Testis (tissue), 3 donors: Measurements from ENCODE around the gene SYT13. TPM values are rescaled to one million over a fixed set of nuclear protein-coding genes. Genes with fewer than 3 reads are reported as not detected.

ENCODE experiments used
- DNase-seq: peaks from one replicate; pipeline ENCODE4 v3.0.0-alpha.2; 2019
- H3K27ac ChIP-seq, 2 donors: fragments of 200-600 bp; sonication (generic); one replicate each; pipeline ENCODE4 v1.5.1; 2019
- H3K27me3 ChIP-seq: fragments of 200-600 bp; sonication (generic); one replicate; pipeline ENCODE4 v1.5.1; 2019
- H3K36me3 ChIP-seq: fragments of 200-600 bp; sonication (generic); one replicate; pipeline ENCODE4 v1.5.1; 2017; ENCODE audit warnings: low read depth; ENCODE audit errors: missing control alignments
- H3K4me1 ChIP-seq: fragments of 200-600 bp; sonication (generic); one replicate; pipeline ENCODE4 v1.5.1; 2019
- H3K4me3 ChIP-seq, 2 donors: fragments of 200-600 bp; sonication (generic); one replicate each; pipeline ENCODE4 v1.5.1; 2017 to 2019
- H3K9me3 ChIP-seq: fragments of 200-600 bp; sonication (generic); one replicate; pipeline ENCODE4 v1.5.1; 2017
- CTCF ChIP-seq, 3 experiments: fragments of 450-650 bp in 2 of 3; fragments of 200-600 bp in 1 of 3; sonication (generic) in 1 of 3; IDR thresholded peaks; one replicate each; pipeline ENCODE4 v1.5.1; 2016 to 2019; ENCODE audit warnings: antibody characterized with exemption in 3 of 3, mild to moderate bottlenecking in 2 of 3, moderate library complexity in 1 of 3
- POLR2A ChIP-seq: fragments of 450-650 bp; IDR thresholded peaks from one replicate; pipeline ENCODE4 v1.6.1; 2017; ENCODE audit warnings: antibody characterized with exemption, mild to moderate bottlenecking, moderate library complexity
- WGBS, 2 donors: methylation state at CpG; one replicate each; pipeline ENCODE4 v1.1.5; 2018; 5-methylcytosine and 5-hydroxymethylcytosine counted together
- intact Hi-C: fragments of 100-400 bp; cut with DNase I; formaldehyde crosslinking; loops from one replicate; pipeline ENCODE4 v1.15.1; 2023; ENCODE audit warnings: low total_unique reads
- polyA plus RNA-seq: library from polyadenylated mRNA; stranded (reverse); fragments of 350-450 nt; fragmentation: Illumina TruSeq; extraction: RNeasy Lipid Tissue Mini Kit (QIAGEN cat#74804); gene quantifications from one replicate; pipeline ENCODE4 v1.2.3, GENCODE V29; 2014; ENCODE audit warnings: low read depth, low replicate concordance; ENCODE audit not compliant: insufficient read depth
- total RNA-seq, 2 donors: library from RNA; depleted of rRNA; stranded (reverse); fragments of >200 nt; gene quantifications; one replicate each; pipeline ENCODE4 v1.2.3, GENCODE V29; 2016

SYT13 gene
- total and polyA plus RNA-seq, 3 donors from 2014 or later, result 0.68 to 3.3 (median 1.4) TPM

- intact Hi-C loops, result no loop called here
- H3K36me3 ChIP-seq, result no peaks in the 10 kb centered on the region
- H3K27ac ChIP-seq, result no peak overlapping the region
- H3K4me1 ChIP-seq, result no peaks in the 10 kb centered on the region
- no peak for TF ChIP-seq POLR2A
- no peak for TF ChIP-seq CTCF (IDR thresholded peaks at IDR 0.05)
- no peak for DNase-seq
- no peak overlapping the region for H3K4me3 ChIP-seq
- H3K27me3 ChIP-seq, result no peaks in the 10 kb centered on the region
- WGBS, 2 donors, result 94 to 95% methylated on average over 4 to 8 of the region's 8 CpGs
- H3K9me3 ChIP-seq, result no peaks in the 10 kb centered on the region
These were observed 39.9 kb downstream of the SYT13 start for GRCh38 chr11:45246241-45246640.

GRCh38 chr11:45245218-45246045, 40.7 kb downstream of the SYT13 start:
- no peaks in the 10 kb centered on the region for H3K4me1 ChIP-seq
- H3K36me3 ChIP-seq, result no peaks in the 10 kb centered on the region
- no peak for TF ChIP-seq POLR2A
- no peak for TF ChIP-seq CTCF (IDR thresholded peaks at IDR 0.05)
- H3K4me3 ChIP-seq, result no peak overlapping the region
- no peaks in the 10 kb centered on the region for H3K27me3 ChIP-seq
- WGBS, 2 donors, result 75 to 78% methylated on average over 8 of the region's 8 CpGs
- H3K9me3 ChIP-seq, result no peaks in the 10 kb centered on the region
- no peak for DNase-seq
- intact Hi-C loops, result no loop called here
- no peak overlapping the region for H3K27ac ChIP-seq

- intact Hi-C loops, result no loop called here
- WGBS, 2 donors, result 68 to 81% methylated on average over 3 to 12 of the region's 12 CpGs
These were observed 42.2 kb downstream of the SYT13 start for GRCh38 chr11:45243967-45244366.

GRCh38 chr11:45239733-45240132, 46.4 kb downstream of the SYT13 start:
- no peaks in the 10 kb centered on the region for H3K9me3 ChIP-seq
- no peak for TF ChIP-seq CTCF (IDR thresholded peaks at IDR 0.05)
- no peak for TF ChIP-seq POLR2A
- no peaks in the 10 kb centered on the region for H3K4me1 ChIP-seq
- no peaks in the 10 kb centered on the region for H3K27me3 ChIP-seq
- no peak overlapping the region for H3K27ac ChIP-seq
- no peak overlapping the region for H3K4me3 ChIP-seq
- intact Hi-C loops, result loop anchor here (10.0 kb wide), 1 partner anchor 55 kb away; no protein-coding TSS in a partner anchor
- WGBS, 2 donors, result 90 to 100% methylated on average over 1 of the region's 1 CpG
- no peak for DNase-seq
- H3K36me3 ChIP-seq, result no peaks in the 10 kb centered on the region

More at GRCh38 chr11:45243967-45244366, 42.2 kb downstream of the SYT13 start:
- Histone ChIP-seq H3K27ac (no peak overlapping the region), H3K36me3 (no peaks in the 10 kb centered on the region), H3K4me1 (no peaks in the 10 kb centered on the region), H3K4me3 (no peak overlapping the region), H3K9me3 (no peaks in the 10 kb centered on the region), H3K27me3 (no peaks in the 10 kb centered on the region)
- DNase-seq, result no peak
- no peak for TF ChIP-seq POLR2A
- no peak for TF ChIP-seq CTCF (IDR thresholded peaks at IDR 0.05)
